UCSD-AML1 (cell line): ENCODE measurements around the gene TMTC2.

ENCODE experiments used
- DNase-seq: peaks from one replicate; lab custom pipeline; 2025; ENCODE audit not compliant: unreplicated experiment; lab: John Stamatoyannopoulos, UW

Gene TMTC2

GRCh38 chr12:82874945-82875344 is 188.2 kb downstream of the TMTC2 start:
- DNase-seq: no peak

GRCh38 chr12:82876075-82876474 is 189.4 kb downstream of the TMTC2 start:
- DNase-seq: no peak

- no peak for DNase-seq
These were observed 191.3 kb downstream of the TMTC2 start for GRCh38 chr12:82877963-82878362.

- peak; percentile 2 for DNase-seq
These were observed 193.8 kb downstream of the TMTC2 start for GRCh38 chr12:82880442-82880901.

GRCh38 chr12:82883394-82884355 is 197.0 kb downstream of the TMTC2 start:
- DNase-seq: no peak

GRCh38 chr12:82886671-82887340 is 200.1 kb downstream of the TMTC2 start:
- DNase-seq: no peak

GRCh38 chr12:82893896-82894295 is 207.2 kb downstream of the TMTC2 start:
- no peak for DNase-seq

GRCh38 chr12:82896277-82896676 is 209.6 kb downstream of the TMTC2 start:
- DNase-seq: no peak

GRCh38 chr12:82896979-82897378 is 210.3 kb downstream of the TMTC2 start:
- DNase-seq: no peak

- DNase-seq: no peak
These were observed 211.7 kb downstream of the TMTC2 start for GRCh38 chr12:82898441-82898840.

- no peak for DNase-seq
These were observed 217.6 kb downstream of the TMTC2 start for GRCh38 chr12:82904219-82904790.

GRCh38 chr12:82910246-82910893 is 223.7 kb downstream of the TMTC2 start:
- no peak for DNase-seq

- DNase-seq: no peak
These were observed 225.7 kb downstream of the TMTC2 start for GRCh38 chr12:82912406-82912805.

- no peak for DNase-seq
These were observed 232.8 kb downstream of the TMTC2 start for GRCh38 chr12:82919388-82920054.

GRCh38 chr12:82923935-82924334 is 237.2 kb downstream of the TMTC2 start:
- DNase-seq: no peak

GRCh38 chr12:82926630-82927029 is 239.9 kb downstream of the TMTC2 start:
- DNase-seq: no peak

- no peak for DNase-seq
These were observed 243.6 kb downstream of the TMTC2 start for GRCh38 chr12:82930301-82930700.

GRCh38 chr12:82931349-82932116 is 244.8 kb downstream of the TMTC2 start:
- DNase-seq: no peak

- no peak for DNase-seq
These were observed 250.4 kb downstream of the TMTC2 start for GRCh38 chr12:82937151-82937550.

- DNase-seq: no peak
These were observed 255.8 kb downstream of the TMTC2 start for GRCh38 chr12:82942521-82942920.
